H1 (cell line): ENCODE results near the gene PITPNB.

Experiments used
- CHD7 ChIP-seq: fragments of 300-600 bp; sonication (generic); IDR thresholded peaks from 2 replicates; pipeline ENCODE4 v1.7.1; 2012; ENCODE audit warnings: low read length, moderate library complexity, mild to moderate bottlenecking, inconsistent platforms; ENCODE audit not compliant: insufficient replicate concordance
- CREB1 ChIP-seq: IDR thresholded peaks from 2 replicates; pipeline ENCODE4 v1.6.1; 2012; ENCODE audit warnings: inconsistent platforms
- GABPA ChIP-seq: IDR thresholded peaks from 2 replicates; pipeline ENCODE4 v1.6.1; 2011; ENCODE audit warnings: mild to moderate bottlenecking, low read length, moderate library complexity, borderline replicate concordance; ENCODE audit not compliant: insufficient read depth
- HDAC6 ChIP-seq: IDR thresholded peaks from one replicate; pipeline ENCODE4 v1.7.1; 2012; ENCODE audit warnings: low read depth, mild to moderate bottlenecking, inconsistent platforms, low read length, moderate library complexity
- JUND ChIP-seq: IDR thresholded peaks from 2 replicates; pipeline ENCODE4 v1.6.1; 2011; ENCODE audit warnings: mild to moderate bottlenecking, improper control_type of control experiment, low read length
- POLR2A ChIP-seq, 2 experiments: IDR thresholded peaks; 1 replicate in 1 of 2; 2 replicates in 1 of 2; pipeline ENCODE4 v1.6.1; 2011; ENCODE audit warnings: low read depth in 2 of 2, low read length in 2 of 2, mild to moderate bottlenecking in 2 of 2; ENCODE audit errors: control extremely low read depth in 1 of 2
- RNF2 ChIP-seq: fragments of 200-900, 300-1000 bp; sonication (generic); IDR thresholded peaks from 2 replicates; pipeline ENCODE4 v1.7.1; 2016; ENCODE audit warnings: borderline replicate concordance, low read depth, mild to moderate bottlenecking, antibody characterized with exemption, low read length; ENCODE audit not compliant: poor library complexity, severe bottlenecking; ENCODE audit errors: missing control alignments
- SIN3A ChIP-seq, 2 experiments: IDR thresholded peaks in 1 of 2; conservative IDR thresholded peaks in 1 of 2; 2 replicates each; pipeline ENCODE4 v1.6.1; 2011 to 2012; ENCODE audit warnings: low read length in 2 of 2, improper control_type of control experiment in 1 of 2, low read depth in 1 of 2, mild to moderate bottlenecking in 1 of 2
- TF ChIP-seq, protein P1 (sequence below), 3 experiments: IDR thresholded peaks; 1 replicate in 2 of 3; 2 replicates in 1 of 3; pipeline versions ENCODE4 v1.5.1 to v1.6.1; 2011; ENCODE audit warnings: low read length in 3 of 3, mild to moderate bottlenecking in 3 of 3, inconsistent platforms in 2 of 3, low read depth in 1 of 3, moderate library complexity in 1 of 3; ENCODE audit not compliant: insufficient read depth in 1 of 3; ENCODE audit errors: control extremely low read depth in 1 of 3

DNA sequence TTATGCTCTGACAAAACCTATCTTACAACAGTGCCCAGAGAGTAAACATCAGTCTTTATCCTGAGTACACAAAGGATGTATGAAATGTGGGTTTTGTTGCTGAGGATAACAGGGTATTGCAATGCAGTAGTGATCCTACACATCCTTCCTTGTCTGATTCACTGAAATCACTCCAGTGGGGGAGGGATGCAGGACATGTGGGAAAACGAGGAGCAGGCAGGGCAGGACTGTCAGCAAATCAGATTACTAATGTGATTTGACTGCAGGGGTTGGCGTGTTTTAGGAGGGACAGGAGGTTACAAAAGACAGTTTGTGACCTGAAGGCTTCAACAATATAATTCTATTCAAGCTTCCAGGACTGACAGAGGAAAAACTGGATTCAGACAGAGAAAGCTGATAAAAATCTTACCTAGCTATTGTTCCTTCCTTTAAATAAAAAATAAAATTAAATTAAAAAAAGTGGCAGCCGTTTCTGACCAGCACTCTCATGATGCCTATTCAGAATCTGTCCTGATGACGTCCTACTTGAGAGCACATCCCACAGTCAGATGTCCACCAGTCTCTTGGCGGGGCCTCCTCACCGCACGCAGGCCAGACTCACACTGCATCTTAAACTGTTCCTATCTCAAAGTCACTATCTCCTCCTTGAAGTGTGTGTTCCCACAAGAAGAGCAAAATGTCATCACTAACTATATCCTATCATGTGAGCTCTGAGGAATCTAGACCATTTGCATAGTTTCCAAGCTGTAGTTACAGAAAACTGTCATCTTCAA lies 66.9 kb downstream of the PITPNB start:
- TF ChIP-seq, protein P1, sequence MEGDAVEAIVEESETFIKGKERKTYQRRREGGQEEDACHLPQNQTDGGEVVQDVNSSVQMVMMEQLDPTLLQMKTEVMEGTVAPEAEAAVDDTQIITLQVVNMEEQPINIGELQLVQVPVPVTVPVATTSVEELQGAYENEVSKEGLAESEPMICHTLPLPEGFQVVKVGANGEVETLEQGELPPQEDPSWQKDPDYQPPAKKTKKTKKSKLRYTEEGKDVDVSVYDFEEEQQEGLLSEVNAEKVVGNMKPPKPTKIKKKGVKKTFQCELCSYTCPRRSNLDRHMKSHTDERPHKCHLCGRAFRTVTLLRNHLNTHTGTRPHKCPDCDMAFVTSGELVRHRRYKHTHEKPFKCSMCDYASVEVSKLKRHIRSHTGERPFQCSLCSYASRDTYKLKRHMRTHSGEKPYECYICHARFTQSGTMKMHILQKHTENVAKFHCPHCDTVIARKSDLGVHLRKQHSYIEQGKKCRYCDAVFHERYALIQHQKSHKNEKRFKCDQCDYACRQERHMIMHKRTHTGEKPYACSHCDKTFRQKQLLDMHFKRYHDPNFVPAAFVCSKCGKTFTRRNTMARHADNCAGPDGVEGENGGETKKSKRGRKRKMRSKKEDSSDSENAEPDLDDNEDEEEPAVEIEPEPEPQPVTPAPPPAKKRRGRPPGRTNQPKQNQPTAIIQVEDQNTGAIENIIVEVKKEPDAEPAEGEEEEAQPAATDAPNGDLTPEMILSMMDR (IDR thresholded peaks at IDR 0.05; ENCODE audit: control extremely low read depth in 1 of 3, insufficient read depth in 1 of 3, low read depth in 1 of 3, low read length in 3 of 3) = no peak
- TF ChIP-seq HDAC6 = no peak
- TF ChIP-seq CHD7 = no peak
- no peak for TF ChIP-seq JUND
- TF ChIP-seq POLR2A (IDR thresholded peaks at IDR 0.05; ENCODE audit: control extremely low read depth in 1 of 2, low read depth in 2 of 2, low read length in 2 of 2) = no peak
- no peak for TF ChIP-seq GABPA
- no peak for TF ChIP-seq RNF2
- no peak for TF ChIP-seq SIN3A (conservative IDR thresholded peaks at IDR 0.05 in 1 of 2, IDR thresholded peaks at IDR 0.05 in 1 of 2; ENCODE audit: low read depth in 1 of 2, low read length in 2 of 2)
- no peak for TF ChIP-seq CREB1
